NB4 (cell line): ENCODE data around the gene IYD.

Experiments
- CTCF ChIP-seq: IDR thresholded peaks from one replicate; pipeline ENCODE4 v1.5.1; 2012; ENCODE audit warnings: low read depth, low read length
- MAX ChIP-seq: IDR thresholded peaks from 2 replicates; pipeline ENCODE4 v1.6.1; 2011; ENCODE audit warnings: low read depth, low read length
- MYC ChIP-seq: IDR thresholded peaks from 2 replicates; pipeline ENCODE4 v1.6.1; 2011; ENCODE audit warnings: low read depth, low read length
- POLR2A ChIP-seq: IDR thresholded peaks from 2 replicates; pipeline ENCODE4 v1.6.1; 2011; ENCODE audit warnings: mild to moderate bottlenecking; ENCODE audit not compliant: insufficient read length; ENCODE audit errors: extremely low read depth

- TF ChIP-seq POLR2A (no peak), CTCF (no peak), MAX (no peak), MYC (no peak)
Observed at GRCh38 chr6:150435360-150435759, 66.5 kb downstream of the IYD start.
